Mucosa of rectum (tissue), 2 donors: ENCODE measurements around the gene MFAP4.

Experiments used
- H3K27ac ChIP-seq, 2 donors: one replicate each; pipeline ENCODE4 v1.7.0; 2013; ENCODE audit warnings: inconsistent platforms in 2 of 2, low read depth in 2 of 2, low read length in 2 of 2
- H3K27me3 ChIP-seq, 2 donors: one replicate each; pipeline ENCODE4 v1.7.0; 2013; ENCODE audit warnings: low read length in 2 of 2; ENCODE audit not compliant: control insufficient read depth in 2 of 2, insufficient read depth in 2 of 2
- H3K36me3 ChIP-seq, 2 donors: one replicate each; pipeline ENCODE4 v1.7.0; 2013; ENCODE audit warnings: low read length in 2 of 2; ENCODE audit not compliant: control insufficient read depth in 2 of 2, insufficient read depth in 2 of 2
- H3K4me1 ChIP-seq, 2 donors: one replicate each; pipeline ENCODE4 v1.7.0; 2013; ENCODE audit warnings: low read length in 2 of 2, mild to moderate bottlenecking in 1 of 2; ENCODE audit not compliant: control insufficient read depth in 2 of 2, insufficient read depth in 2 of 2
- H3K4me3 ChIP-seq, 2 donors: one replicate each; pipeline ENCODE4 v1.7.0; 2013; ENCODE audit warnings: low read length in 2 of 2
- H3K9ac ChIP-seq, 2 donors: one replicate each; pipeline ENCODE4 v1.7.0; 2013; ENCODE audit warnings: low read length in 2 of 2, low read depth in 1 of 2, mild to moderate bottlenecking in 1 of 2
- H3K9me3 ChIP-seq, 2 donors: one replicate each; pipeline ENCODE4 v1.7.0; 2013; ENCODE audit warnings: low read length in 2 of 2; ENCODE audit not compliant: control insufficient read depth in 2 of 2
- donor health status: healthy.
- donor health status: Normal muscosa, but diverticular disease.

MFAP4 gene, protein sequence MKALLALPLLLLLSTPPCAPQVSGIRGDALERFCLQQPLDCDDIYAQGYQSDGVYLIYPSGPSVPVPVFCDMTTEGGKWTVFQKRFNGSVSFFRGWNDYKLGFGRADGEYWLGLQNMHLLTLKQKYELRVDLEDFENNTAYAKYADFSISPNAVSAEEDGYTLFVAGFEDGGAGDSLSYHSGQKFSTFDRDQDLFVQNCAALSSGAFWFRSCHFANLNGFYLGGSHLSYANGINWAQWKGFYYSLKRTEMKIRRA

DNA sequence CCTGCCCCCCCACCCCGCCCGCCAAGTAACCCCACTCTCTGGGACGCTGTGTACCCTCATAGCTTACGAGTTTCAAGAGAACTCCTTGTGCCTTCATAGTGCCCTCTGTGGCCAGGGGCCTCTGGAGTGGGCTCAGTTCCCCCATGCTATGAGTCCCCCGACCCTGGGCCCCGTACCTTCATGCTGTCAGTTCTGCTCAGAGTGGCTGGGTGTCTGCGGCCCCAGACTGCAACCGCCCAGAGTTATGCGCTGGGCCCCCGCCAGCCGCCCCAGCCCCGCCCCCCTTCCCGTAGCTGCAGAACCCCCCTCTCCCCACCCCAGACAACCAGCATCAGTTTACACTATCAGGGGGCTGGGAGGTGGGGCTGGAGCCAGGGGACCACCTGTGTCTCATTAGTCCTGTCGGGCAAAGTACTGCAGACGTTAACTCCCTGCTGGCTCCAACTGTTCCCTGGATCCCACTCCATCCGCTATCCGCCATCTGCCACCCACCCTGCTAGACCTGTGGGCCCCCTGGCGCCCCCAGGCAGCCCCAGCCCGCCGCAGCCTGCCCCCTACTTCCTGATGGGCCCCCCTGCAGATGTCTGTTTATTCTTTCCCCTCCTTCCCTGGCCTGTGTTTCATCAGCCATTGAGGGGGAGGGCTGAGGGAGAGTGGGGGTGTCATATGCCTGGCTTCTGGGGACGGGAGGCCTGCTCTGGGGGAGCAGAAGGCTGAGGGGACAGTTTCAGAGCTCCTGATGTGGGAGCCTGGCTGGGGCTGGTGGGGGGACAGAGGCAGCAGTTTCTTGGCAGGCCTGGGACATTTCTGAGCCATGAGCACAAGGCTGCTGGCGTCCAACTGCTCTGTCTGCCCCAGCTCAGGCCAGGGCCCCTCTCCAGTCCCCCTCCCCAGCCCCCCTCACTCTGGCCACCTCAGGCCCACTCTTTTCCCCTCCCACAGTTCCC, at the start of gene MFAP4:
Gene MFAP4, minus strand, starts transcription at position 217 of the 947 bp plus-strand sequence. Its CDS starts 35 bp downstream, at position 182.
- Histone ChIP-seq H3K27me3 (no peaks in the 10 kb centered on the region), H3K4me1 (peaks cover 36 to 39% of the 10 kb centered on the region in 2 donors), H3K4me3 (peak within 1 kb of the TSS; percentile 39 to 61), H3K36me3 (peaks cover 18 to 22% of the 10 kb centered on the region in 2 donors), H3K9me3 (no peaks in the 10 kb centered on the region), H3K9ac (peak within 1 kb of the TSS; percentile 44 to 64), H3K27ac (peak within 1 kb of the TSS; percentile 85)

DNA sequence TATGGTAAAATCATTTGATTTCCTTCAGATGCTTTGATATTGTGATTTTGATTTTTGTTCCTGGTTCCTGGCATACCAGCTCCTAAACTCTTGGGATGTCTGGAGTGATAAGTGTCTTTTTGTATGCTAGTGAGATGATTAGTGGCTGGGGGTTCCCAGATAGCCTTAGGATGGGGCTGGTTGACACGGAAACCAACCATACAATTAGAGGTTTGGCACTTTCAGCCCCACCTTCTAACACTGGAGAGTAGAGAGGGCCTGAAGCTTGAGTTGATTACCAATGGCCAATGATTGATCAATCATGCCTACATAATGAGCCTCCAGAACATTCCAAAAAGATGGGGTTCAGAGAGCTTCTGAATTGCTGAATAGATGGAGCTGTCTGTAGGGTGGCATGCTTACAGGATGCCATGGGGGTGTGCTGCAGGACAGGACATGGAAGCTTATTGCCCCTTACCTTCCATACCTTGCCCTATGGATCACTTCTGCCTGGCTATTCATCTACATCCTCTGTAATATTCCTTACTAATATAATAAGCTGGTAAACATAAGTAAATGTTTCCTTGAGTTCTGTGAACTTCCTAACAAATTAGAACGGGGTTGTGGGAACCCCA, 46.8 kb upstream of the MFAP4 start:
- H3K27ac ChIP-seq, result no peak overlapping the region
- no peaks in the 10 kb centered on the region for H3K9me3 ChIP-seq
- no peaks in the 10 kb centered on the region for H3K4me1 ChIP-seq
- no peak overlapping the region for H3K9ac ChIP-seq
- no peak overlapping the region for H3K4me3 ChIP-seq
- H3K27me3 ChIP-seq, result no peaks in the 10 kb centered on the region
- no peaks in the 10 kb centered on the region for H3K36me3 ChIP-seq

DNA sequence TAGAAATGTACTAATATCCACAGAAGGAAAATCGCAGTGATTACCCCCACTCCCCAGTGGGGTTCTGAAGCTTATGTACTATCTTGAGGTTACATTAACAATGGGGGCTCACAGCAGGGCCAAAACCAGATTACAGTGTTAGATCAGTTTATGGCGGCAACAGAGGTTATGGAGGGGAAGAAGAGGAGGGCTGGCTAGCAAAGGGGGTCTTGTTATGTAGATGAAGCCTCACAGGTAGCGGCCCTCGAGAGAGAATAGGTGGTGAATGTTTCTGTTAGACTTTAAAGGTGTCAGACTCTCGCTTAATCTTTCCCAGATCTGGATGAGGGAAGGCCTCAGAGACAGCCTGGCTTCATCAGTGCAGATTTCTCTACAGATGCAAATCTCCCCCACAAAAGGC, 46.3 kb upstream of the MFAP4 start:
- Histone ChIP-seq H3K9ac (no peak overlapping the region), H3K27ac (no peak overlapping the region), H3K9me3 (no peaks in the 10 kb centered on the region), H3K4me3 (no peak overlapping the region), H3K4me1 (no peaks in the 10 kb centered on the region), H3K36me3 (no peaks in the 10 kb centered on the region), H3K27me3 (no peaks in the 10 kb centered on the region)

DNA sequence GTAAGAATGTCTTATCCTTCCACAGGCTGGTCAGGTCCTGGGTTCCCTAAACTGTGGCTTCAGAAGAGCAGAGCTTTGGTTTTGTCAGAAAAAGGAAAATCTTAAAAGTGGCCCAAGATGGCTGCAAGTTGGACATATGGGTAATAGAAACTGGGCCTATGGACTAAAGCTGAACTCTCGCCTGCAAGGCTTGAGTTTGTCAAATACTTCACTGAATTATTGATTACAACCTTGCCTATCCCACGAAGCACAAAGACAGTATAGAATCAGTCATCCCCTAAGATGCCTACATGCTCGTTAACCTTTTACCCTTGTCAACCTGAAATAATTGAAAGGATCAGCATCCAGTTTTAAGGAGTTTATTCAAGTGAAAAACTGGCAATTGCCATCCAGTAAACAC, 44.7 kb upstream of the MFAP4 start:
- H3K4me3 ChIP-seq, result no peak overlapping the region
- no peaks in the 10 kb centered on the region for H3K36me3 ChIP-seq
- no peak overlapping the region for H3K9ac ChIP-seq
- no peak overlapping the region for H3K27ac ChIP-seq
- no peaks in the 10 kb centered on the region for H3K27me3 ChIP-seq
- H3K4me1 ChIP-seq, result no peaks in the 10 kb centered on the region
- no peaks in the 10 kb centered on the region for H3K9me3 ChIP-seq

DNA sequence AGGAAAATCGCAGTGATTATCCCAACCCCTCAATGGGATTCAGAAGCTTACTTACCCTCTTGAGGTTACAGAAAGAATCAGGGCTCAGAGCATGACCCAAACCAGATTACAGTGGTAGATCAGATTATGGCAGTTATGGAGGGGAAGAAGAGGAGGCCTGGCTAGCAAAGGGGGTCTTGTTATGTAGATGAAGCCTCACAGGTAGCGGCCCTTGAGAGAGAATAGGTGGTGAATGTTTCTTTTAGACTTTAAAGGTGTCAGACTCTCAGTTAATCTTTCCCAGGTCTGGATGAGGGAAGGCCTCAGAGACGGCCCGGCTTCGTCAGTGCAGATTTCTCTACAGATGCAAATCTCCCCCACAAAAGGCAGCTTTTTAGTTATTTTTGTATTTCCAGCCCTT, 39.6 kb upstream of the MFAP4 start:
- Histone ChIP-seq H3K36me3 (no peaks in the 10 kb centered on the region), H3K4me1 (peaks cover 12 to 15% of the 10 kb centered on the region in 2 donors), H3K27ac (no peak overlapping the region), H3K9me3 (no peaks in the 10 kb centered on the region), H3K4me3 (no peak overlapping the region), H3K9ac (no peak overlapping the region), H3K27me3 (no peaks in the 10 kb centered on the region)

DNA sequence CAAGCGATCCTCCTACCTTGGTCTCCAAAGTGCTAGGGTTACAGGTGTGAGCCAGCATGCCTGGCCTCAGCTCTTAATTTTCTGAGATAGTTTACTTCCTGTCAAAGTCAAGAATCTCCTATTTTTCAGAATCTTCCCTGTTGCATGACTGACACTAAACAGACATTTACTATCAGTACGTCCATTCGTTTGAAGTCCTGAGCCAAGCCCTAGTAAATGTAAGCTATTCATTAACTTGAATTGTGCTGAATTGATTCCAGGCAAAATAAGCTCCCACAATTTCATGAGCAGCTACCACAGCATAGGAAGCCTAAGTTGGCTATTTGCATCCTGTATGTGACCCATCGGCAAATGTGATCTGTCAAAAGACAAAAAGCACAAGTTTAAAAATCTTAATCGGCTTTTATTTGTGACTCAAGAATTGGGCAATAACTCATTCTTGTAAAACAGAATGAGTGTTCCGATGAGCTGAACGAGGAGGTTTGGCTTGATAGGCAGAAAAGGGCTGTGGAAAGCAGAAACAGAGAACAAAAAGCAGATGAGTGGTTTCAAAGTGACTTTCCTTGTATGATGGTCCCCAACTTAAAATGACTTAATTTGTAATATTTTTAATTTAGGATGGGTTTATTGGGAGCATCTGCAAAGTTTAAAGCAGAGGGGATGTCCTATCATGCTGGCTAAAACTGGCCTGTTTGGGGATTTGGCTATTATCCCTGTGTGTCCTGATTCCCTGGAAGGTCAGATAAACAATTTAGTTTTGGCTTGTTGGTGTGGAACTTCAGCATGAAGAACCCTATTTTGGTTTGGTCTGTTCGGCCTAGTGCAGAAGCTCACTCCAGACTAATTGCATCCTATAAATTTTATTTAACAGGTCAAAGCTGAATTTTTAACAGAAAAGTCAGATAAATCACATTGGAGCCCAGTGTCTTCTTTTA, 38.2 kb upstream of the MFAP4 start:
- H3K9me3 ChIP-seq, result no peaks in the 10 kb centered on the region
- H3K27me3 ChIP-seq, result no peaks in the 10 kb centered on the region
- H3K27ac ChIP-seq, result peak overlapping the region; percentile 62 to 75
- H3K9ac ChIP-seq, result no peak overlapping the region
- no peaks in the 10 kb centered on the region for H3K36me3 ChIP-seq
- H3K4me3 ChIP-seq, result no peak overlapping the region
- peaks cover 12 to 15% of the 10 kb centered on the region in 2 donors for H3K4me1 ChIP-seq

DNA sequence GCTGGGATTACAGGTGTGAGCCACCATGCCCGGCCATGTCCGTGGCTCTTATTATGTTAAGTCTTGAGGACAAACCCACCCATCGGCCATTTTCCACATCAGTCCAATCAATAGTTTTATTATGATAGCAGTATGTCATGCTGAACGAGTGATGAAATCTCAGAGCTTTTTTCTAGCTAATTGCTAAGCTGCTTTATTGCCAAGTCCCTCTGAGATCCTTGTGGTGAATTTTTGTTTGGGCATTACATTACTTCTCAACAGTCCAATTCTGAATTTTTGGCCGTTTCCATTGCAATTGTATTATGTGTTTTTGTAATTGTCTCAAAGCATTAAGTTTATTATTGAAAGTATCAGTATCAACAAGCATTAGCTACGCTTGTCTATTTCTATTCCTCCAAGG, 34.9 kb upstream of the MFAP4 start:
- H3K9me3 ChIP-seq, result no peaks in the 10 kb centered on the region
- no peak overlapping the region for H3K27ac ChIP-seq
- H3K36me3 ChIP-seq, result no peaks in the 10 kb centered on the region
- H3K27me3 ChIP-seq, result no peaks in the 10 kb centered on the region
- peaks cover 14 to 19% of the 10 kb centered on the region in 2 donors for H3K4me1 ChIP-seq
- H3K9ac ChIP-seq, result no peak overlapping the region
- H3K4me3 ChIP-seq, result no peak overlapping the region

DNA sequence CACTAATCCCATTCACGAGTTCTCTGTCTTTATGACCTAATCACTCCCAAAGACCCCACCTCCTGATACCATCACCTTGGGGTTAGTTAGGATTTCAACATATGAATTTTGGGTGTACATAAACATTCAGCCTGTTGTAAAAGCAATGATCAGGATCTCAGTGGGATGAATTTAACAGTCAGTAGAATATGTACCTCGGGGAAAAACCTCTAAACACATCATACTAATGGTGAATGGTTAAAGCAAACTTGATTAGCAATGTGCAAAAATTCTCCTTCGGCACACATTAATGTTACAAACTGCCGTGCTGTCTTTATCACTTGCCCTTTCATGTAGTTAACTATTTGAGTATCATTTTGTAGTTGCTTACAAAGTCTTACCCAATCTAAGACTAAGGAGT, 34.2 kb upstream of the MFAP4 start:
- Histone ChIP-seq H3K9ac (no peak overlapping the region), H3K4me1 (peaks cover 14 to 19% of the 10 kb centered on the region in 2 donors), H3K27ac (no peak overlapping the region), H3K36me3 (no peaks in the 10 kb centered on the region), H3K4me3 (no peak overlapping the region), H3K27me3 (no peaks in the 10 kb centered on the region), H3K9me3 (no peaks in the 10 kb centered on the region)

DNA sequence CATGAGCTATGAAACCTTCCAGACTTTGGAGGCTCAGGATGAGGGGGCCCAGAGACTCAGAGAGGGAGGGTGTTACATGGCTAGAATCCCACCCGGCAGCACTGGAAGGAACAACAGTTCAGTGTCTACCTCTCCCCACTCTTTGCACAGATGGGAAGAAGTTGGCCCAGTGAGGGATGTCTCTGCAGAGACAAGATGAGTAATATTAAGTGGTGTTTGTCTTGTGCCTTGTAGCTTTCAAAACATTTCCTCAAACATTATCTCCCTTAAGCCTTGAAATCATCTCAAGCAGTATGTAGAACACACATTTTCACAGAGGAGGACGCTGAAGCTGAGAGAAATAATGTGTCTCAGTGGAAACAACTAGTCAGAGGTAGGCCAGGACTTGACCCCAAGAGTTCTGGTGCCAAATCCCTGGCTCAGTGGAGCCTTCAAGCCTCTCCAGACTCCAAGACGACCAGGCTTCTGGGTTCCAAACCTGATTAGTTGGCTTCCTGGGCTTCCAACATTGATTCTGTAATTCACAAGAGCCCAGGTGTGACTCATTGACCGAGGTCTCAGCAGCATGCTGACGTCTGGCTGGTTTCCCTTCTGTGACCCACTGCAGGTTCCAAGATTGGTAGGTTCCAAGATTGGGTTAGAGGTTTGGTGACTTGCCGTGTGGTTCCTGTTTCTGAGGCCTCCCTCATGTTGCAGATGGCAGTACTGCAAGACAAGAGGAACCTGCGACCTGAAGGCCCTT, 31.4 kb upstream of the MFAP4 start:
- Histone ChIP-seq H3K27me3 (no peaks in the 10 kb centered on the region), H3K9me3 (no peaks in the 10 kb centered on the region), H3K36me3 (no peaks in the 10 kb centered on the region), H3K27ac (peak overlapping the region; percentile 5 to 46), H3K9ac (no peak overlapping the region), H3K4me3 (no peak overlapping the region), H3K4me1 (peaks cover 2 to 4% of the 10 kb centered on the region in 2 donors)
